Keratinocyte (primary cell): ENCODE data around the gene MYMK. TPM values are rescaled to one million over a fixed set of nuclear protein-coding genes. Genes with fewer than 3 reads are reported as not detected.

Experiments used
- DNase-seq: peaks from one replicate; pipeline ENCODE4 v3.0.0-alpha.2; 2011; ENCODE audit warnings: low read depth, missing footprints, low spot score
- FAIRE-seq: peaks from 2 replicates; lab custom pipeline; 2011; peaks lifted over from hg19 to GRCh38; lab: Jason Lieb, UNC
- H2AFZ ChIP-seq: 2 replicates; pipeline ENCODE4 v1.6.0; 2012; ENCODE audit warnings: low read length, control low read depth, inconsistent platforms; ENCODE audit not compliant: control insufficient read depth
- H3K27ac ChIP-seq: 2 replicates; pipeline ENCODE4 v1.5.1; 2011; ENCODE audit warnings: low read length; ENCODE audit not compliant: control insufficient read depth, insufficient read depth
- H3K27me3 ChIP-seq: 3 replicates; pipeline ENCODE4 v1.6.0; 2011; ENCODE audit warnings: low read length; ENCODE audit not compliant: control insufficient read depth, insufficient read depth; ENCODE audit errors: extremely low read depth
- H3K36me3 ChIP-seq, 2 experiments: 2 replicates in 1 of 2; 3 replicates in 1 of 2; pipeline ENCODE4 v1.5.1; 2011; ENCODE audit warnings: low read length in 2 of 2, mild to moderate bottlenecking in 1 of 2; ENCODE audit not compliant: control insufficient read depth in 2 of 2, insufficient read depth in 2 of 2; ENCODE audit errors: extremely low read depth in 1 of 2
- H3K4me1 ChIP-seq: 3 replicates; pipeline ENCODE4 v1.5.1; 2011; ENCODE audit warnings: low read length; ENCODE audit not compliant: control insufficient read depth, insufficient read depth; ENCODE audit errors: extremely low read depth
- H3K4me2 ChIP-seq: 3 replicates; pipeline ENCODE4 v1.6.0; 2011; ENCODE audit warnings: low read depth, low read length; ENCODE audit not compliant: control insufficient read depth, insufficient read depth; ENCODE audit errors: extremely low read depth
- H3K4me3 ChIP-seq, 3 experiments: fragments of 200-600 bp in 1 of 3; sonication (generic) in 1 of 3; 2 replicates in 2 of 3; 3 replicates in 1 of 3; pipeline ENCODE4 v1.5.1; 2011 to 2016; ENCODE audit warnings: low read length in 3 of 3, mild to moderate bottlenecking in 3 of 3, control low read depth in 2 of 3, inconsistent platforms in 1 of 3, low read depth in 1 of 3, mixed read lengths in 1 of 3, mixed run types in 1 of 3, moderate library complexity in 1 of 3; ENCODE audit not compliant: control insufficient read depth in 2 of 3, insufficient read depth in 2 of 3; ENCODE audit errors: extremely low read depth in 1 of 3
- H3K79me2 ChIP-seq: 2 replicates; pipeline ENCODE4 v1.6.0; 2012; ENCODE audit warnings: low read length; ENCODE audit not compliant: control insufficient read depth, insufficient read depth
- H3K9ac ChIP-seq: 3 replicates; pipeline ENCODE4 v1.6.0; 2011; ENCODE audit warnings: low read length; ENCODE audit not compliant: control insufficient read depth, insufficient read depth; ENCODE audit errors: extremely low read depth
- H3K9me1 ChIP-seq: 3 replicates; pipeline ENCODE4 v1.6.0; 2011; ENCODE audit warnings: low read length; ENCODE audit not compliant: control insufficient read depth, insufficient read depth; ENCODE audit errors: extremely low read depth
- H3K9me3 ChIP-seq: 2 replicates; pipeline ENCODE4 v1.5.1; 2012; ENCODE audit warnings: low read depth, low read length; ENCODE audit not compliant: control insufficient read depth
- H4K20me1 ChIP-seq: 3 replicates; pipeline ENCODE4 v1.6.0; 2011; ENCODE audit warnings: low read length; ENCODE audit not compliant: control insufficient read depth, insufficient read depth; ENCODE audit errors: extremely low read depth
- EZH2 ChIP-seq: IDR thresholded peaks from one replicate; pipeline ENCODE4 v1.6.1; 2012; ENCODE audit warnings: inconsistent platforms, mild to moderate bottlenecking, low read length, moderate library complexity
- dilution Hi-C: fragments of 300-500 bp; cut with MboI; formaldehyde crosslinking; loops from one replicate; pipeline ENCODE4 v1.7.0; 2020; ENCODE audit warnings: low sequenced_read_pairs; ENCODE audit not compliant: extremely low pct_ligation_motif_present
- polyA plus RNA-seq, 5 experiments: library from polyadenylated mRNA; depleted of rRNA in 3 of 5; stranded (reverse) in 3 of 5; stranded (forward) in 1 of 5; unstranded in 1 of 5; fragments of >200 nt; gene quantifications; 1 replicate in 1 of 5; 2 replicates in 3 of 5; 3 replicates in 1 of 5; pipeline versions ENCODE4 v1.2.1 to v1.2.3, GENCODE V29; 2011 to 2012; ENCODE audit warnings: missing spikeins in 2 of 5, low read depth in 1 of 5, low replicate concordance in 1 of 5
- TF ChIP-seq, protein P1 (sequence below), 3 experiments: IDR thresholded peaks in 1 of 3; conservative IDR thresholded peaks in 1 of 3; optimal IDR thresholded peaks in 1 of 3; 2 replicates in 2 of 3; 3 replicates in 1 of 3; pipeline versions ENCODE3 to v1.5.1; 2011; ENCODE audit warnings: low read length in 3 of 3, mild to moderate bottlenecking in 3 of 3, moderate library complexity in 2 of 3, control low read depth in 1 of 3, inconsistent platforms in 1 of 3; ENCODE audit not compliant: insufficient read depth in 2 of 3; ENCODE audit errors: extremely low read depth in 1 of 3

MYMK gene
- polyA plus RNA-seq, 1 donor (not counting 4 experiments of a cell fraction or from before 2014, with no cell fraction given), result not detected

GRCh38 chr9:133554729-133555128 is 30.0 kb upstream of the MYMK start:
- dilution Hi-C loops, result no loop called here
- Histone ChIP-seq H3K4me3 (no peak overlapping the region), H3K9me1 (no peaks in the 10 kb centered on the region), H3K79me2 (no peaks in the 10 kb centered on the region), H2AFZ (no peak overlapping the region), H3K4me1 (peaks cover 4% of the 10 kb centered on the region), H3K9ac (no peak overlapping the region), H4K20me1 (no peaks in the 10 kb centered on the region), H3K36me3 (no peaks in the 10 kb centered on the region), H3K27me3 (peaks cover 5% of the 10 kb centered on the region), H3K9me3 (no peaks in the 10 kb centered on the region), H3K4me2 (no peak overlapping the region), H3K27ac (no peak overlapping the region)
- TF ChIP-seq, protein P1, sequence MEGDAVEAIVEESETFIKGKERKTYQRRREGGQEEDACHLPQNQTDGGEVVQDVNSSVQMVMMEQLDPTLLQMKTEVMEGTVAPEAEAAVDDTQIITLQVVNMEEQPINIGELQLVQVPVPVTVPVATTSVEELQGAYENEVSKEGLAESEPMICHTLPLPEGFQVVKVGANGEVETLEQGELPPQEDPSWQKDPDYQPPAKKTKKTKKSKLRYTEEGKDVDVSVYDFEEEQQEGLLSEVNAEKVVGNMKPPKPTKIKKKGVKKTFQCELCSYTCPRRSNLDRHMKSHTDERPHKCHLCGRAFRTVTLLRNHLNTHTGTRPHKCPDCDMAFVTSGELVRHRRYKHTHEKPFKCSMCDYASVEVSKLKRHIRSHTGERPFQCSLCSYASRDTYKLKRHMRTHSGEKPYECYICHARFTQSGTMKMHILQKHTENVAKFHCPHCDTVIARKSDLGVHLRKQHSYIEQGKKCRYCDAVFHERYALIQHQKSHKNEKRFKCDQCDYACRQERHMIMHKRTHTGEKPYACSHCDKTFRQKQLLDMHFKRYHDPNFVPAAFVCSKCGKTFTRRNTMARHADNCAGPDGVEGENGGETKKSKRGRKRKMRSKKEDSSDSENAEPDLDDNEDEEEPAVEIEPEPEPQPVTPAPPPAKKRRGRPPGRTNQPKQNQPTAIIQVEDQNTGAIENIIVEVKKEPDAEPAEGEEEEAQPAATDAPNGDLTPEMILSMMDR (optimal IDR thresholded peaks at IDR 0.05 in 1 of 3, IDR thresholded peaks at IDR 0.05 in 1 of 3, conservative IDR thresholded peaks at IDR 0.05 in 1 of 3; ENCODE audit: extremely low read depth in 1 of 3, insufficient read depth in 2 of 3, low read length in 3 of 3), result no peak
- TF ChIP-seq EZH2, result no peak
- no peak for FAIRE-seq
- no peak for DNase-seq

- FAIRE-seq (no peak), DNase-seq (no peak)
- Histone ChIP-seq H3K9me3 (no peaks in the 10 kb centered on the region), H3K27me3 (peaks cover 5% of the 10 kb centered on the region), H4K20me1 (no peaks in the 10 kb centered on the region), H3K9me1 (no peaks in the 10 kb centered on the region), H3K79me2 (no peaks in the 10 kb centered on the region), H3K27ac (no peak overlapping the region), H2AFZ (no peak overlapping the region), H3K4me1 (peaks cover 4% of the 10 kb centered on the region), H3K9ac (no peak overlapping the region), H3K36me3 (no peaks in the 10 kb centered on the region), H3K4me2 (no peak overlapping the region), H3K4me3 (no peak overlapping the region)
- no peak for TF ChIP-seq EZH2
- TF ChIP-seq, protein P1 (optimal IDR thresholded peaks at IDR 0.05 in 1 of 3, IDR thresholded peaks at IDR 0.05 in 1 of 3, conservative IDR thresholded peaks at IDR 0.05 in 1 of 3; ENCODE audit: extremely low read depth in 1 of 3, insufficient read depth in 2 of 3, low read length in 3 of 3), result no peak
- dilution Hi-C loops, result no loop called here
These were observed 29.4 kb upstream of the MYMK start for GRCh38 chr9:133553973-133554713.
